ENCODE data around the gene TRO.

Gene TRO

GRCh38 chrX:54950730-54951375 lies 30.2 kb downstream of the TRO start:
- DNase-seq (ENCODE audit: low read depth in 1 of 2, low spot score in 1 of 2): no peak

GRCh38 chrX:54961750-54962149 lies 41.1 kb downstream of the TRO start:
- no peak for DNase-seq (ENCODE audit: low read depth in 1 of 2, low spot score in 1 of 2)

- DNase-seq (ENCODE audit: low read depth in 1 of 2, low spot score in 1 of 2): no peak
These were observed 44.3 kb downstream of the TRO start for GRCh38 chrX:54964766-54965497.

GRCh38 chrX:54977387-54977786 lies 56.8 kb downstream of the TRO start:
- DNase-seq (ENCODE audit: low read depth in 1 of 2, low spot score in 1 of 2): no peak

DNA sequence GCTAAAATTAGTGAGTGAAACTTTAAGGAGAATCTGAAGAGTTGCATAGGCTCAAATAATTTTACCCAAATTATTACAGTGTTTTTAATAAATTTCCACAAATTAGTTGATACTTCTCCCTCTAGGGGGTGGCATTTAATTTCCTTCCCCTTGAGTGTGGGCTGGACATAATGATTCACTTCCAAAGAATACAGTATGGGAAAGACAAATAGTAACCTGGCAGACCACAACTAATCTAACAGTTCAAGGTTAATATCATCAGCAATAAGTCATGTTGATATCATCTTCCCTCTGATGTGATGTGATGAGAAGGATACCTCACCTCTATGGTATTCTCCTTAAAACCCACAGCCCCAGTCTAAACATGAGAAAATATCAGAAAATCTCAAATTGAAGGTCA lies 57.8 kb downstream of the TRO start:
- DNase-seq (ENCODE audit: low read depth in 1 of 2, low spot score in 1 of 2): no peak

GRCh38 chrX:54979432-54979831 lies 58.8 kb downstream of the TRO start:
- no peak for DNase-seq (ENCODE audit: low read depth in 1 of 2, low spot score in 1 of 2)

DNA sequence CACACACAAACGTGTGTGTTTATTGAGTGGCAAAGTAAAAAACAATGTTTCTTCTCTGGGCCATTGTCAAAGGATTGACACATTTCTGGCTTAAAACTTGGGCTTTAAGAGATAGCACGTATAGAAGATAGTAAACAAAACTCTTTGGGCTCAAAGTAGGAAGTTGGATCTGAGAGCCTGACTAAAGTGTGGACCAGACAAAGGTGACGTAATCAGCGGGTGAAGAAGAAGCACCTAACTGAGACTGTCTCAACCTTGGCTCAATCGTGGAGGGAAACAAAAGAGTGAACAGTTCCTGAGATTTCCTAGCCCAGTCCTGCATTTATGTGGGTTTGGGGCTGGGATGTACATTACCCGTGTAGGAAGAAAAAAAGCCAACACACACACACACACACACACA lies 59.7 kb downstream of the TRO start:
- DNase-seq (ENCODE audit: low read depth in 1 of 2, low spot score in 1 of 2): no peak

Measured in activated T-helper 1 cell treated with anti-CD3 and anti-CD28 coated beads, Interleukin-2, amount 50 U/mL, for 16 hours (primary cell).